Rectal smooth muscle tissue (tissue), 1 donor: ENCODE data around the gene EXD3.
"Not testable (repeated sequence)": the region's sequence is repeated elsewhere in the genome, so short reads cannot be mapped to it uniquely, and the experiment has no call there.

ENCODE experiments used
- H3K27ac ChIP-seq: one replicate; pipeline ENCODE4 v1.7.0; 2013; ENCODE audit warnings: low read depth, low read length, inconsistent platforms
- H3K27me3 ChIP-seq: one replicate; pipeline ENCODE4 v1.7.0; 2013; ENCODE audit warnings: low read length; ENCODE audit not compliant: control insufficient read depth, insufficient read depth
- H3K36me3 ChIP-seq: one replicate; pipeline ENCODE4 v1.7.0; 2013; ENCODE audit warnings: low read length; ENCODE audit not compliant: control insufficient read depth, insufficient read depth
- H3K4me1 ChIP-seq: one replicate; pipeline ENCODE4 v1.7.0; 2013; ENCODE audit warnings: low read length; ENCODE audit not compliant: control insufficient read depth, insufficient read depth
- H3K4me3 ChIP-seq: one replicate; pipeline ENCODE4 v1.7.0; 2013; ENCODE audit warnings: low read length
- H3K9ac ChIP-seq: one replicate; pipeline ENCODE4 v1.7.0; 2013; ENCODE audit warnings: low read length

Gene EXD3

GRCh38 chr9:137351781-137352501 lies 71.0 kb downstream of the EXD3 start:
- Histone ChIP-seq H3K9ac (no peak overlapping the region), H3K36me3 (peaks cover 2% of the 10 kb centered on the region), H3K27ac (no peak overlapping the region), H3K27me3 (no peaks in the 10 kb centered on the region), H3K4me3 (no peak overlapping the region), H3K4me1 (no peaks in the 10 kb centered on the region)

- H3K4me1 ChIP-seq = no peaks in the 10 kb centered on the region
- no peaks in the 10 kb centered on the region for H3K27me3 ChIP-seq
- H3K9ac ChIP-seq = no peak overlapping the region
- peaks cover 2% of the 10 kb centered on the region for H3K36me3 ChIP-seq
- no peak overlapping the region for H3K4me3 ChIP-seq
- no peak overlapping the region for H3K27ac ChIP-seq
Observed at GRCh38 chr9:137350696-137351584, 72.0 kb downstream of the EXD3 start.

- H3K9ac ChIP-seq = no peak overlapping the region
- peaks cover 2% of the 10 kb centered on the region for H3K36me3 ChIP-seq
- H3K4me1 ChIP-seq = no peaks in the 10 kb centered on the region
- H3K4me3 ChIP-seq = no peak overlapping the region
- no peak overlapping the region for H3K27ac ChIP-seq
- no peaks in the 10 kb centered on the region for H3K27me3 ChIP-seq
Observed at GRCh38 chr9:137349471-137350033, 73.4 kb downstream of the EXD3 start.

GRCh38 chr9:137348769-137349470 lies 74.0 kb downstream of the EXD3 start:
- H3K4me1 ChIP-seq = no peaks in the 10 kb centered on the region
- no peak overlapping the region for H3K27ac ChIP-seq
- no peaks in the 10 kb centered on the region for H3K27me3 ChIP-seq
- no peak overlapping the region for H3K9ac ChIP-seq
- H3K36me3 ChIP-seq = peaks cover 2% of the 10 kb centered on the region
- no peak overlapping the region for H3K4me3 ChIP-seq

GRCh38 chr9:137347928-137348327 lies 75.0 kb downstream of the EXD3 start:
- Histone ChIP-seq H3K4me3 (no peak overlapping the region), H3K27ac (no peak overlapping the region), H3K36me3 (peaks cover 2% of the 10 kb centered on the region), H3K4me1 (no peaks in the 10 kb centered on the region), H3K27me3 (no peaks in the 10 kb centered on the region), H3K9ac (no peak overlapping the region)

- Histone ChIP-seq H3K27me3 (no peaks in the 10 kb centered on the region), H3K27ac (no peak overlapping the region), H3K36me3 (peaks cover 2% of the 10 kb centered on the region), H3K9ac (no peak overlapping the region), H3K4me3 (no peak overlapping the region), H3K4me1 (no peaks in the 10 kb centered on the region)
Observed at GRCh38 chr9:137342482-137342881, 80.5 kb downstream of the EXD3 start.

- no peak overlapping the region for H3K4me3 ChIP-seq
- H3K27me3 ChIP-seq = no peaks in the 10 kb centered on the region
- H3K36me3 ChIP-seq = no peaks in the 10 kb centered on the region
- H3K9ac ChIP-seq = no peak overlapping the region
- no peaks in the 10 kb centered on the region for H3K4me1 ChIP-seq
- H3K27ac ChIP-seq = no peak overlapping the region
Observed at GRCh38 chr9:137341227-137341626, 81.7 kb downstream of the EXD3 start.

- H3K4me3 ChIP-seq, H3K27me3 ChIP-seq, H3K27ac ChIP-seq, H3K36me3 ChIP-seq, H3K9ac ChIP-seq, H3K4me1 ChIP-seq: not testable (repeated sequence)
Observed at GRCh38 chr9:137339908-137340462, 83.0 kb downstream of the EXD3 start.

GRCh38 chr9:137339045-137339907 lies 83.7 kb downstream of the EXD3 start:
- Histone ChIP-seq H3K4me1 (no peaks in the 10 kb centered on the region), H3K36me3 (no peaks in the 10 kb centered on the region), H3K9ac (no peak overlapping the region), H3K27me3 (no peaks in the 10 kb centered on the region), H3K4me3 (no peak overlapping the region), H3K27ac (no peak overlapping the region)

GRCh38 chr9:137336735-137337134 lies 86.2 kb downstream of the EXD3 start:
- Histone ChIP-seq H3K4me3 (no peak overlapping the region), H3K4me1 (no peaks in the 10 kb centered on the region), H3K9ac (no peak overlapping the region), H3K36me3 (no peaks in the 10 kb centered on the region), H3K27ac (no peak overlapping the region), H3K27me3 (no peaks in the 10 kb centered on the region)

GRCh38 chr9:137333016-137333671 lies 89.8 kb downstream of the EXD3 start:
- H3K4me1 ChIP-seq = no peaks in the 10 kb centered on the region
- H3K4me3 ChIP-seq = no peak overlapping the region
- H3K36me3 ChIP-seq = no peaks in the 10 kb centered on the region
- H3K27me3 ChIP-seq = no peaks in the 10 kb centered on the region
- H3K9ac ChIP-seq = no peak overlapping the region
- no peak overlapping the region for H3K27ac ChIP-seq
